Kidney epithelial cell (primary cell): ENCODE data around the gene WARS2. TPM values are rescaled to one million over a fixed set of nuclear protein-coding genes. Genes with fewer than 3 reads are reported as not detected.

ENCODE experiments used
- DNase-seq: peaks from one replicate; pipeline ENCODE4 v3.0.0-alpha.2; 2010; ENCODE audit warnings: low read depth
- H3K27me3 ChIP-seq: 2 replicates; pipeline ENCODE4 v1.6.0; 2011; ENCODE audit warnings: low read length; ENCODE audit not compliant: control insufficient read depth, insufficient read depth
- H3K36me3 ChIP-seq: 2 replicates; pipeline ENCODE4 v1.5.1; 2011; ENCODE audit warnings: low read length; ENCODE audit not compliant: control insufficient read depth, insufficient read depth
- H3K4me3 ChIP-seq: 2 replicates; pipeline ENCODE4 v1.5.1; 2011; ENCODE audit warnings: low read depth, mild to moderate bottlenecking, control low read depth, low read length
- CTCF ChIP-seq: IDR thresholded peaks from 2 replicates; pipeline ENCODE4 v1.5.1; 2011; ENCODE audit warnings: mild to moderate bottlenecking, moderate library complexity, low read length, control low read depth, inconsistent platforms; ENCODE audit not compliant: insufficient read depth, poor library complexity, severe bottlenecking
- total RNA-seq: library from RNA; depleted of rRNA; stranded (reverse); fragments of >200 nt; gene quantifications from 2 replicates; pipeline ENCODE4 v1.2.3, GENCODE V29; 2015

The WARS2 gene
- total RNA-seq, 1 donor from 2014 or later: 18.7 TPM

DNA sequence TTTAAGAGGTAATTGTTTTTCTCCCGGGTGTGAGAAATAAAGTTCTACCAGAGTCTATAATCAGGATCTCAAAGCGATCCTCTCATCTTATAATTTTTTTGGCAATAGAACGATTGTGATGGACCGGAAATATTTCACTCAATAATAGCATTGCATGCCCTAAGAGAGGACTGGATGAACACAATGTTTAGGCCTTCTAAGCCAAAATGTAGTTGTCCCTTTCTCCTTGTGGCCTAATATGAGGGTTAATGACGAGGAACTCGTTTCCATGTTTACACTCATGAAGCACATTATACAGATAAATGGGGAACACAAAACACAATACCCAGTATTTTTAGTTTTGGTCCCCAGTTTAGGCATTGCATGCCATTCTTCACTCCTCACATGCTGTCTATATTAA is 158.2 kb downstream of the WARS2 start:
- Histone ChIP-seq H3K36me3 (no peaks in the 10 kb centered on the region), H3K27me3 (peaks cover 79% of the 10 kb centered on the region), H3K4me3 (no peak overlapping the region)
- DNase-seq: no peak
- TF ChIP-seq CTCF: no peak

DNA sequence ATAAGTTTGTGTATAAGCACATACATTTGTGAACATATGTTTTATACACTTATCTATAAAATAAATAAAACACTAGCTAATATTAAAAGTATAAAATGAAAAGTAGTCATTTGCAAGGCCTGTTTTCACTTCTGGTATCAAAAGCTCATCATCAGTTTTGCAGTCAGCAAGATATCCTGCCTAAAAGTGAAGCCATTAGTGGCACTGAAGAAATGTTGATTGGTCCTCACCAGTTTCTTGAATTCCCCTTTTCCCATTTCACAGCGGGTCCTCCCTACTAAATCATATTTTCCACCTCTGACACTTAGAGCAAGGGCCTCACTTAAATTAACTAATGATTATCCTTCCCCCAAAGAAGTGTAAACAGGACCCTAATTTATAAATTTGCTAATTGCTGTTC is 159.0 kb downstream of the WARS2 start:
- H3K4me3 ChIP-seq: no peak overlapping the region
- no peak for DNase-seq
- peaks cover 73% of the 10 kb centered on the region for H3K27me3 ChIP-seq
- no peak for TF ChIP-seq CTCF
- no peaks in the 10 kb centered on the region for H3K36me3 ChIP-seq

Other genes with a start within 250 kb of the WARS2 start
- gene TBX15, start 152.3 kb downstream of the WARS2 start, total RNA-seq: 0.21 TPM in 1 of 2 replicates, not detected in the other
- gene HAO2, start 228.1 kb upstream of the WARS2 start, total RNA-seq: not detected in 2 replicates